Tibial nerve (tissue), 4 donors: ENCODE results near the gene XIRP2.

Experiments used
- CTCF ChIP-seq, 5 experiments: fragments of 200-600 bp in 3 of 5; fragments of 450-650 bp in 2 of 5; sonication (generic) in 3 of 5; IDR thresholded peaks; one replicate each; pipeline ENCODE4 v1.5.1; 2016 to 2019; ENCODE audit warnings: antibody characterized with exemption in 5 of 5, mild to moderate bottlenecking in 3 of 5, moderate library complexity in 2 of 5
- EP300 ChIP-seq, 2 donors: sonication (generic); formaldehyde crosslinking; IDR thresholded peaks; one replicate each; pipeline ENCODE4 v1.6.1; 2017; ENCODE audit warnings: antibody characterized with exemption in 2 of 2, mild to moderate bottlenecking in 1 of 2

DNA sequence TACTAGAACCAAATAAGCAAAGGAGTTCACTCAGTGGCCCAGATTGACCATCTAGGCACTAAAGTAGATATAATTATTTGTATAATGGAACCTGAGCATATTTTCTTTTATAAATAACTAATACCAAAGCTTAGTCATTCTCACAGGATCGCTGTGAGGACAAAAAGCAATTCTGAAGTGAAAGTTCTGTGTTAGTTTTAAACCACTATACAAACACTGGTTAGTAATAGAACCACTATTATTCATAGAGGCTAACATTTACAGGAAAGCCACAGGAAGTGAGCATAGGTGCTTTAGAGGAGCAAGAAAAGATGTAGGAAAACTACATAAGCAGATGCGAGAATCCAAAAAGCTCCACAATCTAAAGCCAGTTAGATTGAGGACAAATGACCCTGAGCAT, 364.7 kb downstream of the XIRP2 start:
- TF ChIP-seq CTCF (IDR thresholded peaks at IDR 0.05) = no peak
- no peak for TF ChIP-seq EP300 (IDR thresholded peaks at IDR 0.05)
